ENCODE measurements around the gene JOSD2.
A peak's percentile ranks its signal among the peaks of the same experiment; 100 is the strongest.

JOSD2 gene

DNA sequence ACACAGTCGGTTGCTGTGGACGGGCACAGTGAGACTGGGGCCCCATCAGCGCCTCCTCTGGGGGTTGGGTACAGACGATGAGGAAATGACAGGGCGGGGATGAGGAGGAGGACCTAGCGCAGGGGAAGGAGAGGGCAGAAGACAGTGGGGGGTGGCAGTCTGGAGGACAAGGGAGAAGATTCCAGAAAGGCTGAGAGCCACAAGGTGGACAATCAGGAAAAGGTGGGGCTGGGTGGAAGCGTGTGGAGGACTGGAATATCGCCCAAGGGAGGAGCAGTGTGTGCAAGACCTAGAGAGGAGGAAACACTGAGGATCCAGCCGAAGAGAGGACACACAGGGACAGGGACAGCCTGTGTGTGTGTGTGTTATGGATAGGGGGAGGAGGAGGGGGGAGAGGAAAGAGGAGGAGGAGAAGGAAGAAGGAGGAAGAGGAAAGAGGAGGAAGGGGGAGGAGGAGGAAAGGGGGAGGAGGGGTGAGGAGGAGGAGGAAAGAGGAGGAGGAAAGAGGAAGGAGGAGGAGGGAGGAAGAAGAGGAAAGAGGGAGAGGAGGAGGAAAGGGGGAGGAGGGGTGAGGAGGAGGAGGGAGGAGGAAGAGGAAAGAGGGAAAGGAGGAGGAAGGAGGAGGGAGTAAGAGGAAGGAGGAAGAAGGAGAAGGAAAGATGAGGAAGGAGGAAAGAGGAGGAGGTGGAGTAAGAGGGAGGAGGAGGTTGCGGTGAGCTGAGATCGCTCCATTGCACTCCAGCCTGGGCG lies 18.5 kb downstream of the JOSD2 start:
- no peak for DNase-seq

- DNase-seq, result no peak
Observed at GRCh38 chr19:50490991-50491472, 20.0 kb downstream of the JOSD2 start.

- DNase-seq, result no peak
Observed at GRCh38 chr19:50490411-50490811, 20.6 kb downstream of the JOSD2 start.

DNA sequence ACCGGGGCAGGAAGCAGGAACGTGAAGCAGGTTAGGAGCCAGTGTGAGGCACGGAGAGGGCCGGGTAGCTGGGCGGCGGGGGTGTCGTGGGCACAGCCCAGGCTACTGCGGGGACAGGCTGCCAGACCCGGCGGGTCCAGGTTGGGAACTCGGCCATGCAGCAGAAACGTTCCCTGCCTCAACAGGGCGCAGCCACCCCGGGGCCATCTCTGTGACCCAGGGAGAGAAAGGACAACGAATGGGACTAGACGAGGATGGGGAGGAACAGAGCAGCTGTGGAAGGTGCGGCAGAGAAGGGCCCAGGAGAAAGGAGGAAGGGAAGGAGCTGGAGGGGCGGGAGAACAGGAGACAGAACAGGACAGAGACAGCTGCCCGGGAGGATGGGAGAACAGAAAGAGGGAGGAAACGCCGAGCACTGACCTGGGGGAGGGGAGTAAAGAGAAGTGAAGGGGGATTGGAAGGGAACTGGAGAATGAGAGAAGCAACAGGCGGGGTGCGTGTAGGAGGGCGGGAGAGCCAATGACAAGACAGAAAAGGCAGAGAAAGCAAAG lies 21.5 kb downstream of the JOSD2 start:
- DNase-seq, result no peak

GRCh38 chr19:50488389-50489194 lies 22.4 kb downstream of the JOSD2 start:
- no peak for DNase-seq

GRCh38 chr19:50486823-50487515 lies 24.0 kb downstream of the JOSD2 start:
- no peak for DNase-seq

- DNase-seq, result no peak
Observed at GRCh38 chr19:50485284-50485955, 25.6 kb downstream of the JOSD2 start.

GRCh38 chr19:50482916-50483315 lies 28.1 kb downstream of the JOSD2 start:
- DNase-seq, result no peak

- DNase-seq, result no peak
Observed at GRCh38 chr19:50482271-50482855, 28.6 kb downstream of the JOSD2 start.

- DNase-seq, result no peak
Observed at GRCh38 chr19:50481351-50482149, 29.4 kb downstream of the JOSD2 start.

- DNase-seq, result no peak
Observed at GRCh38 chr19:50480281-50481111, 30.5 kb downstream of the JOSD2 start.

- no peak for DNase-seq
Observed at GRCh38 chr19:50479761-50480251, 31.2 kb downstream of the JOSD2 start.

DNA sequence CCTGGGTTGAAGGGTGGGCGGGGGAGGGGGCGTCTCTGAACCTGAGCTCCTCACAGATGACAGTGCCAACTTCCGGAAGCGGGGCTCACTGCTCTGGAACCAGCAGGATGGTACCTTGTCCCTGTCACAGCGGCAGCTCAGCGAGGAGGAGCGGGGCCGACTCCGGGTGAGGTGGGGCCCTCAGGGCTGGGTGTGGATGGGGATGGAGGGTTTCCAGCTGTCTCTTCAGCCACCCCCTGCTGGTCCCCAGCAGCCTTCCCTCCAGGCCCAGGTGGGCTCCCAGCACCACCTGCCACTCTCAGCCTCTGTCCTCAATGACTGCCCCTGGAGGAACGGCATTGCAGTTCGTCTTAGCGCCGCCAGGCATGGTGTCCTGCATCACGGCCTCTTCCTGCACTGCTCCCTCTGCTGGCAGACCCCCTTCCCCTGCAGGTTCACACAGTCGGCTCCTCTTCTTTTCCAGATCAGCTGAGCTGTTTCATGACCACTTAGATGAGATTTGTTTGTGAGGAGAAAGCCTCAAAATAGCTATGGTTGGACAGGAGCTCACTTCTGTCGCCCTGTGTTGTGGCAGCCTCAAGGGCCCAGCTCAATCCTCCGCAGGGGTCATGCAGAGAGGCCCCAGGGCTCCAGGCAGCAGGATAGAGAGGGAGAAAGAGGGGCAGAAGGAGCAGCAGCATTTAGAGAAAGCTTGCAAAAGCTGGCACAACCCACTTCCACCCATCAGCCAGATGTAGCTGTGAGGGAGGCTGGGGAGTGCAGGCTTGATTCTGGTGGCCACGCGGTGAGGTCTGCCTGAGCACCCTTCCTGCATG lies 31.9 kb downstream of the JOSD2 start:
- peak; percentile 14 for DNase-seq

GRCh38 chr19:50477751-50478515 lies 33.1 kb downstream of the JOSD2 start:
- no peak for DNase-seq

GRCh38 chr19:50476907-50477238 lies 34.1 kb downstream of the JOSD2 start:
- DNase-seq, result no peak

DNA sequence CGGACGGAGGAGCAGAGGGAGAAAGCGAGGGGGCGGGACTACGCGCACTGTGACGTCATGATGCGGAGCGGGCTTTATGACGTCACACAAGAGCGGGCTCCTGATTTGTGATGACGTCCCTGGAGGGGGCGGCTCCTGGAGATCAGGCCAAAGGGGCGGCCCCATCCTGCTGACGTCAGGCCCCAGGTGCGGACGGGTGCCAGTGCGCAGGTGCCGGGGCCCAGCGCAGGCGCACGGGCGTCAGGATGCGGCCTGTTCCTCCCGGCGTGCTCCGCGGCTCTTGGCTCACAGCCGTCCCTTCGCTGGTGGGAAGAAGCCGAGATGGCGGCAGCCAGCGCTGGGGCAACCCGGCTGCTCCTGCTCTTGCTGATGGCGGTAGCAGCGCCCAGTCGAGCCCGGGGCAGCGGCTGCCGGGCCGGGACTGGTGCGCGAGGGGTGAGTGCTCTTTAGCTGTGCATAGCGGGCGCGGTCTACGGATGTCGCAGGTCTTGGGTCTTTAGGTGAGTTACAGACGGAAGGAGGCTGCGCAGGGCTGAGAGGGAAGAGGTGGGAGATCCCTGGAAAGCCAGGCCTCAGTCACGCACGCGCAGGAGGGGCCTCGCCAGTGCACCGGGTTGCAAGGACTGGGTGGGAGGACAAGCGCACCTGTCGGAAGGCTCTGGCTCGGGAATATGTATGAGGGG lies 34.6 kb downstream of the JOSD2 start, which contains the start of the genes EMC10 and GARIN5A:
TSS of gene EMC10 (plus strand) at position 284 of the 683 bp plus-strand sequence. CDS start at position 322, 38 bp downstream.
TSS of gene GARIN5A (minus strand) at position 625 of the 683 bp plus-strand sequence. CDS start at position 165, 460 bp downstream.
- peak; percentile 93 for DNase-seq

GRCh38 chr19:50475736-50476223 lies 35.2 kb downstream of the JOSD2 start:
- DNase-seq, result no peak

All from fibroblast of skin of abdomen (primary cell).